ENCODE data around the gene FBXO28. TPM values are rescaled to one million over a fixed set of nuclear protein-coding genes. Genes with fewer than 3 reads are reported as not detected.
A peak's percentile ranks its signal among the peaks of the same experiment; 100 is the strongest.

Gene FBXO28
- polyA plus RNA-seq, 6 donors from 2014 or later, result 22.7 to 37.2 (median 25.8) TPM

GRCh38 chr1:224082146-224082545, 31.8 kb upstream of the FBXO28 start:
- Mint-ChIP-seq H3K27ac (no peak overlapping the region), H3K27me3 (peaks cover 15 to 44% (median 27%) of the 10 kb centered on the region in 3 donors), H3K4me1 (no peaks in the 10 kb centered on the region), H3K4me3 (no peak overlapping the region), H3K36me3 (no peaks in the 10 kb centered on the region), H3K9me3 (no peaks in the 10 kb centered on the region)
- DNase-seq (no peak), ATAC-seq (ENCODE audit: low read depth in 2 of 2) (no peak)

GRCh38 chr1:224084867-224085266, 29.0 kb upstream of the FBXO28 start:
- no peak overlapping the region for H3K4me3 Mint-ChIP-seq
- DNase-seq, result no peak
- no peak for ATAC-seq (ENCODE audit: low read depth in 2 of 2)
- no peaks in the 10 kb centered on the region for H3K9me3 Mint-ChIP-seq
- no peak overlapping the region for H3K27ac Mint-ChIP-seq
- H3K27me3 Mint-ChIP-seq, result peaks cover 22 to 43% (median 33%) of the 10 kb centered on the region in 3 donors
- H3K4me1 Mint-ChIP-seq, result no peaks in the 10 kb centered on the region
- H3K36me3 Mint-ChIP-seq, result no peaks in the 10 kb centered on the region

GRCh38 chr1:224085421-224086108, 28.3 kb upstream of the FBXO28 start:
- no peak overlapping the region for H3K4me3 Mint-ChIP-seq
- no peaks in the 10 kb centered on the region for H3K36me3 Mint-ChIP-seq
- DNase-seq (no peak), ATAC-seq (ENCODE audit: low read depth in 2 of 2) (no peak)
- no peak overlapping the region for H3K27ac Mint-ChIP-seq
- no peaks in the 10 kb centered on the region for H3K9me3 Mint-ChIP-seq
- H3K4me1 Mint-ChIP-seq, result no peaks in the 10 kb centered on the region
- peaks cover 29 to 44% (median 40%) of the 10 kb centered on the region in 3 donors for H3K27me3 Mint-ChIP-seq

- Mint-ChIP-seq H3K27me3 (peaks cover 19 to 40% (median 34%) of the 10 kb centered on the region in 3 donors), H3K36me3 (no peaks in the 10 kb centered on the region), H3K9me3 (peaks cover 0 to 2% (median 0%) of the 10 kb centered on the region in 7 donors), H3K4me1 (no peaks in the 10 kb centered on the region), H3K27ac (no peak overlapping the region), H3K4me3 (no peak overlapping the region)
- no peak for ATAC-seq (ENCODE audit: low read depth in 2 of 2)
- no peak for DNase-seq
Observed at GRCh38 chr1:224087286-224087794, 26.6 kb upstream of the FBXO28 start.

- H3K4me3 Mint-ChIP-seq, result no peak overlapping the region
- DNase-seq (no peak), ATAC-seq (ENCODE audit: low read depth in 2 of 2) (no peak)
- H3K36me3 Mint-ChIP-seq, result no peaks in the 10 kb centered on the region
- no peaks in the 10 kb centered on the region for H3K4me1 Mint-ChIP-seq
- peaks cover 0 to 2% (median 0%) of the 10 kb centered on the region in 7 donors for H3K9me3 Mint-ChIP-seq
- H3K27me3 Mint-ChIP-seq, result peaks cover 15 to 34% (median 32%) of the 10 kb centered on the region in 3 donors
- H3K27ac Mint-ChIP-seq, result no peak overlapping the region
Observed at GRCh38 chr1:224089583-224089982, 24.3 kb upstream of the FBXO28 start.

- no peak for DNase-seq
- H3K36me3 Mint-ChIP-seq, result no peaks in the 10 kb centered on the region
- peaks cover 16 to 34% (median 32%) of the 10 kb centered on the region in 3 donors for H3K27me3 Mint-ChIP-seq
- no peak for ATAC-seq (ENCODE audit: low read depth in 2 of 2)
- H3K9me3 Mint-ChIP-seq, result peaks cover 0 to 2% (median 0%) of the 10 kb centered on the region in 7 donors
- H3K4me1 Mint-ChIP-seq, result no peaks in the 10 kb centered on the region
- no peak overlapping the region for H3K4me3 Mint-ChIP-seq
- H3K27ac Mint-ChIP-seq, result peak overlapping the region in 1 of 6 donors; percentile 1
Observed at GRCh38 chr1:224090116-224090515, 23.8 kb upstream of the FBXO28 start.

GRCh38 chr1:224092111-224092510, 21.8 kb upstream of the FBXO28 start:
- Mint-ChIP-seq H3K9me3 (peaks cover 0 to 2% (median 0%) of the 10 kb centered on the region in 7 donors), H3K36me3 (no peaks in the 10 kb centered on the region), H3K27me3 (peaks cover 29 to 41% (median 34%) of the 10 kb centered on the region in 3 donors), H3K4me1 (no peaks in the 10 kb centered on the region), H3K27ac (peak overlapping the region in 1 of 6 donors; percentile 4), H3K4me3 (no peak overlapping the region)
- ATAC-seq (ENCODE audit: low read depth in 2 of 2) (no peak), DNase-seq (no peak)

GRCh38 chr1:224092601-224093000, 21.3 kb upstream of the FBXO28 start:
- Mint-ChIP-seq H3K27ac (no peak overlapping the region), H3K4me3 (no peak overlapping the region), H3K9me3 (peaks cover 0 to 2% (median 0%) of the 10 kb centered on the region in 7 donors), H3K4me1 (no peaks in the 10 kb centered on the region), H3K36me3 (no peaks in the 10 kb centered on the region), H3K27me3 (peaks cover 32 to 42% (median 36%) of the 10 kb centered on the region in 3 donors)
- no peak for ATAC-seq (ENCODE audit: low read depth in 2 of 2)
- DNase-seq, result no peak

GRCh38 chr1:224095339-224095738, 18.6 kb upstream of the FBXO28 start:
- Mint-ChIP-seq H3K9me3 (peaks cover 0 to 3% (median 0%) of the 10 kb centered on the region in 7 donors), H3K4me1 (no peaks in the 10 kb centered on the region), H3K27me3 (peaks cover 31 to 36% (median 31%) of the 10 kb centered on the region in 3 donors), H3K36me3 (peaks cover 0 to 8% of the 10 kb centered on the region in 2 donors), H3K27ac (no peak overlapping the region), H3K4me3 (no peak overlapping the region)
- DNase-seq, result no peak
- ATAC-seq (ENCODE audit: low read depth in 2 of 2), result no peak

- Mint-ChIP-seq H3K4me3 (no peak overlapping the region), H3K9me3 (peaks cover 0 to 3% (median 0%) of the 10 kb centered on the region in 7 donors), H3K36me3 (peaks cover 0 to 8% of the 10 kb centered on the region in 2 donors), H3K27ac (no peak overlapping the region), H3K4me1 (no peaks in the 10 kb centered on the region), H3K27me3 (peaks cover 28 to 30% (median 29%) of the 10 kb centered on the region in 3 donors)
- no peak for DNase-seq
- no peak for ATAC-seq (ENCODE audit: low read depth in 2 of 2)
Observed at GRCh38 chr1:224095867-224096266, 18.0 kb upstream of the FBXO28 start.

GRCh38 chr1:224096773-224097172, 17.1 kb upstream of the FBXO28 start:
- no peak for ATAC-seq (ENCODE audit: low read depth in 2 of 2)
- no peak overlapping the region for H3K4me3 Mint-ChIP-seq
- H3K27ac Mint-ChIP-seq, result no peak overlapping the region

GRCh38 chr1:224098007-224098406, 15.9 kb upstream of the FBXO28 start:
- H3K4me3 Mint-ChIP-seq, result no peak overlapping the region
- no peak overlapping the region for H3K27ac Mint-ChIP-seq
- peaks cover 0 to 3% (median 0%) of the 10 kb centered on the region in 7 donors for H3K9me3 Mint-ChIP-seq
- H3K36me3 Mint-ChIP-seq, result peaks cover 0 to 8% of the 10 kb centered on the region in 2 donors
- peaks cover 28 to 30% (median 29%) of the 10 kb centered on the region in 3 donors for H3K27me3 Mint-ChIP-seq
- DNase-seq (no peak), ATAC-seq (ENCODE audit: low read depth in 2 of 2) (no peak)
- H3K4me1 Mint-ChIP-seq, result no peaks in the 10 kb centered on the region

More at GRCh38 chr1:224096773-224097172, 17.1 kb upstream of the FBXO28 start:
- Mint-ChIP-seq H3K9me3 (peaks cover 0 to 3% (median 0%) of the 10 kb centered on the region in 7 donors), H3K4me1 (no peaks in the 10 kb centered on the region), H3K27me3 (peaks cover 24 to 28% (median 24%) of the 10 kb centered on the region in 3 donors), H3K36me3 (peaks cover 0 to 8% of the 10 kb centered on the region in 2 donors)
- DNase-seq, result no peak

GRCh38 chr1:224106568-224107281, 7.2 kb upstream of the FBXO28 start:
- Mint-ChIP-seq H3K4me1 (peaks cover 0 to 4% (median 0%) of the 10 kb centered on the region in 3 donors), H3K9me3 (no peaks in the 10 kb centered on the region), H3K27ac (no peak overlapping the region), H3K27me3 (peaks cover 8 to 21% (median 19%) of the 10 kb centered on the region in 3 donors), H3K4me3 (no peak overlapping the region), H3K36me3 (no peaks in the 10 kb centered on the region)
- peak; percentile 68 to 70 for ATAC-seq (ENCODE audit: low read depth in 2 of 2)
- no peak for DNase-seq

Data from naive B cell (primary cell).